NCI-H526 (cell line): ENCODE data around the gene FAM47C.
"Not testable (repeated sequence)": the region's sequence is repeated elsewhere in the genome, so short reads cannot be mapped to it uniquely, and the experiment has no call there.

Experiments
- DNase-seq, 2 experiments: peaks; one replicate each; lab custom pipeline; 2025; lab: John Stamatoyannopoulos, UW

The FAM47C gene

GRCh38 chrX:37008182-37008581, at the start of gene FAM47C:
Gene FAM47C (plus strand): TSS chrX:37008366. CDS start chrX:37008411, 45 bp downstream.
- DNase-seq: not testable (repeated sequence)

- peak; percentile 76 to 77 for DNase-seq
Measured at GRCh38 chrX:36961590-36961989, 46.6 kb upstream of the FAM47C start.

GRCh38 chrX:36963069-36963808, 44.9 kb upstream of the FAM47C start:
- DNase-seq: no peak

GRCh38 chrX:36963852-36964251, 44.3 kb upstream of the FAM47C start:
- DNase-seq: peak in 1 of 2 experiments; percentile 16

GRCh38 chrX:36973575-36973974, 34.6 kb upstream of the FAM47C start:
- DNase-seq: no peak

GRCh38 chrX:36974911-36975310, 33.3 kb upstream of the FAM47C start:
- no peak for DNase-seq

- no peak for DNase-seq
Measured at GRCh38 chrX:36978886-36979285, 29.3 kb upstream of the FAM47C start.

GRCh38 chrX:36983831-36984230, 24.3 kb upstream of the FAM47C start:
- DNase-seq: peak; percentile 76 to 82

- DNase-seq: peak; percentile 51 to 87
Measured at GRCh38 chrX:36985416-36986209, 22.6 kb upstream of the FAM47C start.

- peak; percentile 10 to 75 for DNase-seq
Measured at GRCh38 chrX:36986231-36986630, 21.9 kb upstream of the FAM47C start.

GRCh38 chrX:36987212-36987611, 21.0 kb upstream of the FAM47C start:
- DNase-seq: not testable (repeated sequence)

GRCh38 chrX:37000140-37000539, 8.0 kb upstream of the FAM47C start:
- DNase-seq: no peak

- DNase-seq: no peak
Measured at GRCh38 chrX:37010496-37010895, 2.3 kb downstream of the FAM47C start.

- DNase-seq: not testable (repeated sequence)
Measured at GRCh38 chrX:37034260-37034659, 26.1 kb downstream of the FAM47C start.

GRCh38 chrX:37036674-37037220, 28.6 kb downstream of the FAM47C start:
- DNase-seq: not testable (repeated sequence)

- not testable (repeated sequence) for DNase-seq
Measured at GRCh38 chrX:37038814-37039213, 30.6 kb downstream of the FAM47C start.

- not testable (repeated sequence) for DNase-seq
Measured at GRCh38 chrX:37042956-37043885, 35.1 kb downstream of the FAM47C start.

- DNase-seq: no peak
Measured at GRCh38 chrX:37047776-37048175, 39.6 kb downstream of the FAM47C start.

GRCh38 chrX:37057572-37057971, 49.4 kb downstream of the FAM47C start:
- DNase-seq: not testable (repeated sequence)

GRCh38 chrX:37060999-37061398, 52.8 kb downstream of the FAM47C start:
- DNase-seq: peak; percentile 80 to 87
